ENCODE data around the gene CFAP74. TPM values are rescaled to one million over a fixed set of nuclear protein-coding genes. Genes with fewer than 3 reads are reported as not detected.

Gene CFAP74
- total and polyA plus RNA-seq, 9 of the 15 experiments (the other 6 are each of a cell fraction or from before 2014, with no cell fraction given): 0.03 to 0.15 (median 0.05) TPM; not detected in 6

GRCh38 chr1:2041305-2041704 is 37.7 kb upstream of the CFAP74 start:
- Histone ChIP-seq H3K27me3 (ENCODE audit: control insufficient read depth in 2 of 2, insufficient read depth in 2 of 2, low read length in 2 of 2) (peaks cover 53 to 82% of the 10 kb centered on the region in 2 experiments; a peak in 4 of 5 replicates), H4K20me1 (replicated peaks; ENCODE audit: control insufficient read depth, insufficient read depth, low read length) (peaks cover 19% of the 10 kb centered on the region), H3K9me1 (ENCODE audit: control insufficient read depth, insufficient read depth, low read length) (no peaks in the 10 kb centered on the region), H3K9me3 (replicated peaks; ENCODE audit: control insufficient read depth, insufficient read depth, low read depth, low read length) (no peaks in the 10 kb centered on the region), H3K4me3 (no peak overlapping the region), H3K36me3 (ENCODE audit: control insufficient read depth, insufficient read depth, low read length) (no peaks in the 10 kb centered on the region), H3K79me2 (ENCODE audit: control insufficient read depth, insufficient read depth, low read length) (no peaks in the 10 kb centered on the region), H2AFZ (ENCODE audit: low read depth, low read length) (no peak overlapping the region), H3K4me1 (replicated peaks in 1 of 2; ENCODE audit: control insufficient read depth in 2 of 2, insufficient read depth in 2 of 2, low read length in 2 of 2) (peaks cover 0 to 28% of the 10 kb centered on the region in 2 experiments; a peak in 2 of 5 replicates), H3K9ac (ENCODE audit: insufficient read depth in 1 of 2, low read depth in 2 of 2, low read length in 2 of 2) (no peak overlapping the region; a peak in 1 of 4 replicates), H3K27ac (ENCODE audit: extremely low read depth, low read depth, low read length) (no peak overlapping the region), H3K4me2 (ENCODE audit: insufficient read depth, low read length) (no peak overlapping the region)
- DNase-seq (ENCODE audit: extremely low read depth in 1 of 4, low spot score in 3 of 4) (no peak), FAIRE-seq (no peak), ATAC-seq (no peak)
- ChIA-PET CTCF (ENCODE audit: low intra/inter-chr PET ratio) (no interaction called here), POLR2A (interaction anchor here (0.6 to 1.9 kb wide), 2 partner anchors 9 to 11 kb away, joined by 3 to 4 read pairs; no protein-coding TSS in a partner anchor)
- no peak for TF ChIP-seq ZNF717 (CRISPR knock-in tag; IDR thresholded peaks at IDR 0.05)
- TF ChIP-seq TCFL5 (CRISPR knock-in tag; conservative IDR thresholded peaks at IDR 0.05): no peak
- TF ChIP-seq CLOCK (CRISPR knock-in tag; IDR thresholded peaks at IDR 0.05; ENCODE audit: borderline replicate concordance): no peak
- no peak for TF ChIP-seq KLF10 (CRISPR knock-in tag; IDR thresholded peaks at IDR 0.05)
- no peak for TF ChIP-seq DACH1 (IDR thresholded peaks at IDR 0.05; ENCODE audit: partially characterized antibody)
- TF ChIP-seq KDM1A (IDR thresholded peaks at IDR 0.05): no peak
- no peak for TF ChIP-seq MAFK (IDR thresholded peaks at IDR 0.05; ENCODE audit: low read length)
- no peak for TF ChIP-seq THRA (IDR thresholded peaks at IDR 0.05)
- no peak for TF ChIP-seq NELFE (IDR thresholded peaks at IDR 0.05; ENCODE audit: insufficient read depth, insufficient read length)
- TF ChIP-seq ZBTB11 (CRISPR knock-in tag; IDR thresholded peaks at IDR 0.05): no peak
- TF ChIP-seq FIP1L1 (IDR thresholded peaks at IDR 0.05; ENCODE audit: low read depth, low read length, poor library complexity, severe bottlenecking): no peak
- no peak for TF ChIP-seq EP400 (IDR thresholded peaks at IDR 0.05)
- WGBS (ENCODE audit: insufficient coverage, low coverage, missing lambda C conversion rate): under 1% methylated on average over 15 of the region's 15 CpGs
- BruUV-seq (replicated peaks): no TSS peak
- intact Hi-C loops (cut with micrococcal nuclease) (no loop called here), in situ Hi-C loops (cut with MboI) (no loop called here)
